Ectodermal cell (in vitro differentiated cells): ENCODE results near the gene NELL1.

ENCODE experiments used
- H3K27ac ChIP-seq: 2 replicates; pipeline ENCODE4 v1.7.0; 2013; ENCODE audit warnings: mild to moderate bottlenecking, low read depth, low read length; ENCODE audit not compliant: insufficient read depth, poor library complexity, severe bottlenecking
- H3K27me3 ChIP-seq: 2 replicates; pipeline ENCODE4 v1.7.0; 2013; ENCODE audit warnings: mild to moderate bottlenecking, low read length; ENCODE audit not compliant: insufficient read depth, control insufficient read depth, poor library complexity, severe bottlenecking
- H3K36me3 ChIP-seq: one replicate; pipeline ENCODE4 v1.7.0; 2013; ENCODE audit warnings: low read length; ENCODE audit not compliant: control insufficient read depth, insufficient read depth
- H3K4me1 ChIP-seq: one replicate; pipeline ENCODE4 v1.7.0; 2013; ENCODE audit warnings: low read length; ENCODE audit not compliant: control insufficient read depth, insufficient read depth
- H3K4me3 ChIP-seq: 2 replicates; pipeline ENCODE4 v1.7.0; 2013; ENCODE audit warnings: low read depth, low read length, control low read depth; ENCODE audit not compliant: insufficient read depth
- H3K9me3 ChIP-seq: 2 replicates; pipeline ENCODE4 v1.7.0; 2013; ENCODE audit warnings: mild to moderate bottlenecking, low read length, moderate library complexity; ENCODE audit not compliant: control insufficient read depth
- WGBS, 2 experiments: methylation state at CpG; one replicate each; pipeline ENCODE4 v1.1.7; 2013; ENCODE audit warnings: missing lambda C conversion rate in 2 of 2; 5-methylcytosine and 5-hydroxymethylcytosine counted together

The NELL1 gene

DNA sequence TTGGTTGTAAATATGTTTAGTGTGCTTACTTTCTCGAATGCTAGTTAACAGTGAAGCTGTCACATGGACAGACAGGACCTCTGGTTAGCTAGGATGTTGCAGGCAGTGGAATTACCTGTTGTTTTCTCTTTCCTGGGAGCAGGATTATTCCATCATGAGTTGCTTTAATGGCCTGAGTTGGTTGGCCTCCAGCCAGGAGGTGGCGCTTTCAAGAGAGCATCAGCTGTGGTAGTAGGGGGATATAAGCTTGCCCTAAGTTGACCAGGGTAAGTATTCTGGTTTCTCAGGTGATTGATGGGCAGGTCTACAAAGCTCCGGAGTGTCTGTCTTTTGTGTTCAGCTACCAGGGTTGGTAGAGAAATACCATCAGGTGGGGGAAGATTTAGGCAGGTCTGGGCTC lies 43.5 kb downstream of the NELL1 start:
- 89 to 91% methylated on average over 3 of the region's 3 CpGs for WGBS, 2 experiments
- no peaks in the 10 kb centered on the region for H3K36me3 ChIP-seq

DNA sequence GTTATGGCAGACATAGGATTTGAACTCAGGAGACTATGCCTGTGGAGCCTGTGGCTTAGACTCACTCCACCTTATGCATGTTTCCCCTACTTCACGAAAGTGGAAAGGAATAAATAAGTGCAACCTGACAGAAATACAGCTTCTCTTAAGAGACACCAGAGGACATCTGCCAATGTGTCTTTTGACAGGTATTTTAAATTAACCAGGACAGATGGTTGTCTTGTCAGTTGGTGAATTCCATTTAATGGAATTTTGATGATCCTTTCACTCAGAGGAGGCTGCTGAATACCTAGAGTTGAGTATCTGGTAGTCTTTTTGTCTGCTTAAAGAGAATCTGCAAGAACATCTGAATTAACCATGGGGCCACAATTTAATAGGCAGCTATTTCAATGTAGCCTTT lies 46.1 kb downstream of the NELL1 start:
- H3K9me3 ChIP-seq: no peaks in the 10 kb centered on the region
- H3K27me3 ChIP-seq: no peaks in the 10 kb centered on the region
- H3K36me3 ChIP-seq: no peaks in the 10 kb centered on the region
- H3K27ac ChIP-seq: no peak overlapping the region
- H3K4me1 ChIP-seq: no peaks in the 10 kb centered on the region
- H3K4me3 ChIP-seq: no peak overlapping the region
- WGBS, 2 experiments: 92 to 94% methylated on average over 1 of the region's 1 CpG

More for the DNA sequence above, 43.5 kb downstream of the NELL1 start:
- no peaks in the 10 kb centered on the region for H3K27me3 ChIP-seq
- no peaks in the 10 kb centered on the region for H3K4me1 ChIP-seq
- no peak overlapping the region for H3K27ac ChIP-seq
- no peaks in the 10 kb centered on the region for H3K9me3 ChIP-seq
- H3K4me3 ChIP-seq: no peak overlapping the region

DNA sequence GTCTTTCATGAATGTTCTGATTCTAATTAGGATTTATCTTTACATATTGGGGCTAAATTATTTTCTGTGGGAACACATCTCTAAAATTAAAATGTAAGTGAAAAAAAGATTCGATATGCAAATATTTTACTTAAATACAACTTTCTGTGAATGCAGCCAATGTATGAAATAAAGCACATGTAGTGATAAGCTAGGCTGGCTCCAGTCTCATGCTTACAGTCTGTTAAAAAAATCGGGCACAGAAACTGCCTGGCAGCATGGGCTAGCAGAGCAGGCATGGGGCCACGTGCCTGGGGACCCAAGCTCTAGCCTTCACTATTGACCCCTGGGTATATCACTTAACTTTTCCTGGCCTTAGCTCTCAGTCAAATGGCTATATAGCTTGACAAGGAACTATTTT lies 46.5 kb downstream of the NELL1 start:
- H3K36me3 ChIP-seq: no peaks in the 10 kb centered on the region
- 87 to 90% methylated on average over 2 to 3 of the region's 3 CpGs for WGBS, 2 experiments
- H3K4me1 ChIP-seq: no peaks in the 10 kb centered on the region
- H3K4me3 ChIP-seq: no peak overlapping the region
- H3K27ac ChIP-seq: no peak overlapping the region
- H3K9me3 ChIP-seq: no peaks in the 10 kb centered on the region
- H3K27me3 ChIP-seq: no peaks in the 10 kb centered on the region

DNA sequence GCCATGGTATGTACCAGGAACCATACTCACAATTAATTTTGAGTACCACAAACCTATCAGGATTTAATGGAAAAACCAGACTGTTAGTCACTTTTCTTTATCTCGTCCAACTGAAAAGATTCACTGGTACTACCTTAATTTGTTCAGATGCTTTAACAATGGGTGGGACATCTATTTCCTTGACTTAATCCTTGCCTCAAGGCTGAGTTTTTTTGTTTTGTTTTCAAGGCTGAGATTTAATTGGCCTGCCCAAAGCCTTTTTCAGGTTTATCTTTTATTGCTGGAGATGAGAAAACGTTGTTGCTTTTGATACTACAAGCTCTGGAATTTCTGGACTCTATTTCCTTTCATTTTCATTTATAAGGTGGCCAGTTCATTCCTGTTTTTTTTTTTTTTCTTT lies 50.4 kb downstream of the NELL1 start:
- H3K27ac ChIP-seq: no peak overlapping the region
- H3K4me3 ChIP-seq: no peak overlapping the region
- H3K27me3 ChIP-seq: no peaks in the 10 kb centered on the region
- H3K4me1 ChIP-seq: no peaks in the 10 kb centered on the region
- no peaks in the 10 kb centered on the region for H3K9me3 ChIP-seq
- 93 to 100% methylated on average over 1 to 2 of the region's 2 CpGs for WGBS, 2 experiments
- no peaks in the 10 kb centered on the region for H3K36me3 ChIP-seq

DNA sequence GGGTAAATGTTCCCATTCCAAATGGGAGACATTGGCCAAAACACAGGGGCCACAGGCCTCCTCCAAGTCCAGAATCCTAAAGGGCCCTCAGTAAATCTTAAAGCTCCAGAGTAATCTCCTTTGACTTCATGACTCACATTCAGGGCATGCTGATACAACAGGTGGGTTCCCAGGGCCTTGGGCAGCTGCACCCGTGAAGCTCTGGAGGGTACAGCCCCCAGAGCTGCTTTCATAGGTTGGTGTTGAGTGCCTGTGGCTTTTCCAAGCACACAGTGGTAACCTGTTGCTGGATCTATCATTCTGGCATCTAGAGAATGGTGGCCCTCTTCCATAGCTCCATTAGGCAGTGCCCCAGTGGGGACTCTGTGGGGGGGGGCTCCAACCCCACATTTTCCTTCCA lies 54.0 kb downstream of the NELL1 start:
- no peaks in the 10 kb centered on the region for H3K4me1 ChIP-seq
- H3K9me3 ChIP-seq: no peaks in the 10 kb centered on the region
- no peak overlapping the region for H3K4me3 ChIP-seq
- H3K27ac ChIP-seq: no peak overlapping the region
- no peaks in the 10 kb centered on the region for H3K27me3 ChIP-seq
- WGBS, 2 experiments: 96 to 97% methylated on average over 1 of the region's 1 CpG
- H3K36me3 ChIP-seq: no peaks in the 10 kb centered on the region

DNA sequence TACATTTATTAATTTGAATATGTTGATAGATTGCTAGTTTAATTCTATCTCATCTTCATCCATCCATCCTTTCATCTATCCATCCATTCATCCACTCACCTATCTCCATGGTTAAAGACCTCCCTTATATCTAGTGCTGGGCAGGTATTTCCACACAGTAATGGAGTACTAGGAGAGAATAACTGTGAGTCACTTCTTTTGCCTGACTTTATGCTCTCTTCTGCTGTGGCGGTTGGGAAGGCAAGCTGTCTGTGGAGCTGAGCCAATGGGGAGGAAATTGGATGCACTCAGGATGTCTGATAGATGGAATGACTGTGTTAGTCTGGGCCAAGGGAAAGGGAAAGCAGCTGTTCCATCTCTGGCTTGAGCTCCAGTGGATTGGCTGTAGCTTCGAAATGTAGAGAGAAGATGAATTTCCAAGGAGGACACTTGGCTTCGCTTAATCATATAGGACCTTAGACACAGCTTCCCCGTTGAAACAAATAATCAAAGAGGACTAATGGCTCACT lies 60.3 kb downstream of the NELL1 start:
- Histone ChIP-seq H3K27me3 (no peaks in the 10 kb centered on the region), H3K4me3 (no peak overlapping the region), H3K4me1 (no peaks in the 10 kb centered on the region), H3K36me3 (no peaks in the 10 kb centered on the region), H3K9me3 (no peaks in the 10 kb centered on the region), H3K27ac (no peak overlapping the region)
- 90 to 95% methylated on average over 4 of the region's 4 CpGs for WGBS, 2 experiments

DNA sequence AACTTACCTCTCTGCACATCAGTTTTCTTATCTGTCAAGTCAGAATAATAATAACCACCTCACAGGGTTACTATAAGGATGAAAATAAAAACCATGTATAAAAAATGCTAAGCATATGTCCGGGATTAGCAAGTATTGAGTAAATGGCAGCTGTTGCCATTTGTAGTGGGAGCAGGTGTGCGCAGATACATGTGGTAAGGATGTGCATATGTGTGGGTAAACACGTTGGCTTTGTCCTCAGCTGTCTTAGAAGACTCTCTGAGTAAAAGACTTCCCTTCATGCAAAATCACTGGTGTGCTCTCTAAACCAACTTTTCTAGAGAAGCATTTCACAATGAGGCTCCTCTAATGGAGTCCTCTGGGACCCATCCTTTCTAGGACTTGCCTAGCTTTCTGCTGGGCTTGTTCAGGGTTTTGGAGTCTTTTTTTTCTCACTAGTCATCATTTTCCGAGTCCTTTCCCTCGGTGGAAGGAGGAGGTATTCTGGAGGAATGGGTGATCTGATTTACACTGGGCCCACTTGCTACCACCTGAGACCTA lies 62.4 kb downstream of the NELL1 start:
- 97% methylated on average over 5 of the region's 5 CpGs for WGBS, 2 experiments
- Histone ChIP-seq H3K4me1 (no peaks in the 10 kb centered on the region), H3K27ac (no peak overlapping the region), H3K27me3 (no peaks in the 10 kb centered on the region), H3K36me3 (no peaks in the 10 kb centered on the region), H3K4me3 (no peak overlapping the region), H3K9me3 (no peaks in the 10 kb centered on the region)

DNA sequence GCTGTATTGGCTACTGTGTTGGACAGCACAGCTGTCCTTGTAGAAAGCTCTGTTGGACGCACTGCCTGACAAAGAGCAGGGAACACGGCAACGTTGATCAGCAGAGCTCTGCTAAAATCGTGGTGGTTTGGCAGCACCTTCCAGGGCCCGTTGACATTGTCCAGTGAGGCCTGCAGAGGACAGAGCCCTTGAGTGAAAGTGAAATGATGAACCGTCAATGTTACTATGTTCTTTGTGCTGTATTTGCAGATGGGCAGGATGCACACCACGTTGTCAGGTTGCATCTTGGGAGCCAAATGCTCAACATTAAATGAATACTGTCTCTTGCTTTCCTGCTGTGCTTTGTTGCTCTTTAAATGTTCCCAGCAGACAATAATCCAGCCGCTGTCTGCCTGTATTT lies 69.7 kb downstream of the NELL1 start:
- Histone ChIP-seq H3K27me3 (no peaks in the 10 kb centered on the region), H3K4me3 (no peak overlapping the region), H3K27ac (no peak overlapping the region), H3K9me3 (no peaks in the 10 kb centered on the region), H3K4me1 (no peaks in the 10 kb centered on the region), H3K36me3 (no peaks in the 10 kb centered on the region)
- 81 to 82% methylated on average over 8 of the region's 8 CpGs for WGBS, 2 experiments

DNA sequence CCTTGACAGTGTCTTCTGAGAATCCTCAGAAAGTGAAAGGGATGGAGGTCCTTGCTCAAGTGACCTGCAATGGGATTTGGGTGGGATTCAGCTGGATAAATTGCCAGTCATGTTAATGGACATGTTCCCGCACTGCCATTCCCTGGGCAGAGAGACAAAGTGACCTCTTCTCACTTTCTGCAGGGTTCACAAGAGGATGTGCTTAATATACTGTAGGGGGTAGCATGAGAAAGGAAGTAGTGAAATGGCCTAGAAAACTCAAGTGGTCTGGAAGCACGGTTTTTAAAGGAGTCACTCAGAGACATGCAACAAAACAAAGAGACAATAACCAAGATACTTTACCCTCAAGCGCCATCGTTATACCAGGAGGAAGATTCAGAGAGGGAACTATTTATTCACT lies 70.2 kb downstream of the NELL1 start:
- Histone ChIP-seq H3K36me3 (no peaks in the 10 kb centered on the region), H3K27me3 (no peaks in the 10 kb centered on the region), H3K27ac (no peak overlapping the region), H3K9me3 (no peaks in the 10 kb centered on the region), H3K4me3 (no peak overlapping the region), H3K4me1 (no peaks in the 10 kb centered on the region)
- 66 to 75% methylated on average over 4 of the region's 4 CpGs for WGBS, 2 experiments

DNA sequence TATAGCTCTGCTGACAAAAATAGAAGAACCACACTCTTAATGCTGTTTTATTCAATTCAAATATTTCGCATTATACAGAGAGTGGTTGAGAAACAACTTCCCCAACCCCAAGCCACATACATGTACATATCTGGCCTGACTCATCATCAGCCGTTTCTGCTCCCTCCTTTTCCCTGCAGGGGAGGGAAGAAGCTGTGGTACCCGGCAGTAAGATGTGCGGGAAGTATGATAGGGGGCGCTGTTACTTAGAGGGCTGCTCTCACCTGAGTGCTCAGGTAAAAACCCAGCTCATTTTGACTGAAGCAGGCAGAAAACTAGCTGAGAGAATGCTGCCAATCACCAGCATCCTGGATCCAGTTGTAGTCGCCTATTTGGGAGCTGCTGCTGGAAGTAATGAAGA lies 85.5 kb downstream of the NELL1 start:
- H3K9me3 ChIP-seq: no peaks in the 10 kb centered on the region

DNA sequence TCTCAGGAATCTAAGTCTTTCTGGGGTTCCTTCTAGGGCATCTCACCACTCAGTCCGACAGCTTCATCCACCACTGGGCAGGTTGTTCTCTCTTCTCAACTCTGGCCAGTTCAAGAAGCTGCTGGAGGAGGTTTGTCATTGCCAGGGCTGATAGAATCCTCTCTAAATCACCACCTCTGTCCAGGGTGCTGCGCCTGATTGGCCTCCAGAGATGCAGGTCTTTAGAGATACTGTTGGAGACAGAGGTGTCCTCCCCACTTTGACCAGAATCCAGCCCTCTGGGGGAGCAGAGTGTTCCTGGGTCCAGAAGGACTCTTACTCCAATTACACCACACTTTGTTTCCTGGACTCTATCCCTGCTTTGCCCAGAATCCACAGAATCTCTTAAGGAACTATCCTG lies 90.2 kb downstream of the NELL1 start:
- Histone ChIP-seq H3K27ac (no peak overlapping the region), H3K36me3 (no peaks in the 10 kb centered on the region), H3K4me1 (no peaks in the 10 kb centered on the region), H3K27me3 (no peaks in the 10 kb centered on the region), H3K4me3 (no peak overlapping the region), H3K9me3 (no peaks in the 10 kb centered on the region)
- WGBS, 2 experiments: 91 to 92% methylated on average over 2 of the region's 2 CpGs

More for the DNA sequence above, 85.5 kb downstream of the NELL1 start:
- H3K4me3 ChIP-seq: no peak overlapping the region
- no peak overlapping the region for H3K27ac ChIP-seq
- WGBS, 2 experiments: 24 to 36% methylated on average over 5 to 6 of the region's 6 CpGs
- H3K36me3 ChIP-seq: no peaks in the 10 kb centered on the region
- no peaks in the 10 kb centered on the region for H3K4me1 ChIP-seq
- H3K27me3 ChIP-seq: no peaks in the 10 kb centered on the region
